GM23338 (cell line): ENCODE results near the gene SRSF4. TPM values are rescaled to one million over a fixed set of nuclear protein-coding genes. Genes with fewer than 3 reads are reported as not detected.
A peak's percentile ranks its signal among the peaks of the same experiment; 100 is the strongest.

Experiments
- ATAC-seq: fragments of 200-7000 bp; cut with Tn5 transposase; 3 replicates; pipeline ENCODE4 v1.9.1; 2020
- DNase-seq: peaks from one replicate; pipeline ENCODE4 v3.0.0-alpha.2; 2015; ENCODE audit warnings: low spot score
- H2AFZ ChIP-seq: fragments of 200-600 bp; sonication (generic); 2 replicates; pipeline ENCODE4 v1.8.0; 2016; ENCODE audit warnings: antibody characterized with exemption, mild to moderate bottlenecking, moderate library complexity
- H3F3A ChIP-seq: fragments of 200-600 bp; sonication (generic); replicated peaks from 2 replicates; pipeline ENCODE4 v1.8.0; 2017; ENCODE audit warnings: antibody characterized with exemption, mixed run types, low read depth
- H3K27ac ChIP-seq: fragments of 200-600 bp; sonication (generic); 2 replicates; pipeline ENCODE4 v1.6.1; 2016; ENCODE audit warnings: low read depth
- H3K27me3 ChIP-seq: fragments of 200-600 bp; sonication (generic); 2 replicates; pipeline ENCODE4 v1.8.0; 2016; ENCODE audit warnings: mild to moderate bottlenecking, mixed run types, moderate library complexity; ENCODE audit not compliant: insufficient read depth
- H3K36me3 ChIP-seq: fragments of 200-600 bp; sonication (generic); 2 replicates; pipeline ENCODE4 v1.8.0; 2016; ENCODE audit warnings: mild to moderate bottlenecking; ENCODE audit not compliant: insufficient read depth
- H3K4me1 ChIP-seq: fragments of 200-600 bp; sonication (generic); 2 replicates; pipeline ENCODE4 v1.8.0; 2016; ENCODE audit warnings: mild to moderate bottlenecking, moderate library complexity; ENCODE audit not compliant: insufficient read depth
- H3K4me2 ChIP-seq: fragments of 200-600 bp; sonication (generic); 2 replicates; pipeline ENCODE4 v1.7.1; 2017; ENCODE audit warnings: mixed run types
- H3K4me3 ChIP-seq: fragments of 200-600 bp; sonication (generic); 2 replicates; pipeline ENCODE4 v1.6.1; 2016; ENCODE audit warnings: mixed run types
- H3K79me2 ChIP-seq: fragments of 200-600 bp; sonication (generic); replicated peaks from 2 replicates; pipeline ENCODE4 v1.8.0; 2017; ENCODE audit warnings: mild to moderate bottlenecking; ENCODE audit not compliant: insufficient read depth
- H3K9me2 ChIP-seq: fragments of 200-600 bp; sonication (generic); 2 replicates; pipeline ENCODE4 v1.8.0; 2017; ENCODE audit not compliant: insufficient read depth
- H4K20me1 ChIP-seq: fragments of 200-600 bp; sonication (generic); replicated peaks from 2 replicates; pipeline ENCODE4 v1.8.0; 2017; ENCODE audit warnings: mild to moderate bottlenecking; ENCODE audit not compliant: insufficient read depth
- H3K27ac Mint-ChIP-seq: 2 replicates; pipeline ENCODE4 v1.8.0; 2020; ENCODE audit warnings: inconsistent platforms, mild to moderate bottlenecking, moderate library complexity, mixed read lengths
- H3K27me3 Mint-ChIP-seq: 3 replicates; pipeline ENCODE4 v1.8.0; 2022; ENCODE audit warnings: low read depth, mild to moderate bottlenecking, moderate library complexity, mixed read lengths, inconsistent platforms; ENCODE audit not compliant: insufficient read depth, poor library complexity
- H3K36me3 Mint-ChIP-seq: 3 replicates; pipeline ENCODE4 v1.8.0; 2021; ENCODE audit warnings: low read depth, mild to moderate bottlenecking, inconsistent platforms, moderate library complexity, mixed read lengths
- H3K4me1 Mint-ChIP-seq: 3 replicates; pipeline ENCODE4 v1.8.0; 2020; ENCODE audit warnings: mild to moderate bottlenecking, inconsistent platforms, mixed read lengths
- H3K4me3 Mint-ChIP-seq: 3 replicates; pipeline ENCODE4 v1.8.0; 2021; ENCODE audit warnings: moderate library complexity, mild to moderate bottlenecking, inconsistent platforms, mixed read lengths
- H3K9me3 Mint-ChIP-seq: 3 replicates; pipeline ENCODE4 v1.8.0; 2020; ENCODE audit warnings: moderate library complexity, mild to moderate bottlenecking, inconsistent platforms, mixed read lengths
- EZH2 ChIP-seq: fragments of 200-600 bp; sonication (generic); IDR thresholded peaks from one replicate; pipeline ENCODE4 v1.8.0; 2017; ENCODE audit warnings: antibody characterized with exemption, mild to moderate bottlenecking, low read depth; ENCODE audit not compliant: unreplicated experiment
- POLR2AphosphoS5 ChIP-seq: IDR thresholded peaks from 2 replicates; pipeline ENCODE4 v1.6.1; 2016; ENCODE audit warnings: antibody characterized with exemption, low read depth
- ZNF331 ChIP-seq: fragments of 250-450 bp; sonication (Bioruptor Pico); IDR thresholded peaks from 2 replicates; pipeline ENCODE4 v1.5.0; 2020; ENCODE audit warnings: low read depth, mild to moderate bottlenecking, moderate library complexity
- polyA plus RNA-seq: library from polyadenylated mRNA; unstranded; fragments of >200 nt; fragmentation: Nextera tagmentation; extraction: Ambion mirVana; gene quantifications from 2 replicates; pipeline ENCODE4 v1.2.1, GENCODE V29; 2016
- total RNA-seq: library from RNA; depleted of rRNA; stranded (reverse); fragments of >200 nt; shearing (Covaris generic); gene quantifications from 2 replicates; pipeline ENCODE4 v1.2.3, GENCODE V29; 2014
- TF ChIP-seq, protein P1 (sequence below), 2 experiments: fragments of 200-600 bp in 1 of 2; sonication (generic) in 1 of 2; conservative IDR thresholded peaks; 2 replicates each; pipeline versions ENCODE4 v1.5.1 to v1.6.1; 2016 to 2017; ENCODE audit warnings: antibody characterized with exemption in 2 of 2, low read depth in 2 of 2, mild to moderate bottlenecking in 2 of 2, moderate library complexity in 1 of 2
- TF ChIP-seq, protein P2 (sequence below): fragments of 250-450 bp; sonication (Bioruptor Pico); IDR thresholded peaks from 2 replicates; pipeline ENCODE4 v1.5.0; 2020; ENCODE audit warnings: mild to moderate bottlenecking, moderate library complexity

Gene SRSF4
- total and polyA plus RNA-seq, 2 experiments from 2014 or later, result 58.4 to 98.3 TPM

DNA sequence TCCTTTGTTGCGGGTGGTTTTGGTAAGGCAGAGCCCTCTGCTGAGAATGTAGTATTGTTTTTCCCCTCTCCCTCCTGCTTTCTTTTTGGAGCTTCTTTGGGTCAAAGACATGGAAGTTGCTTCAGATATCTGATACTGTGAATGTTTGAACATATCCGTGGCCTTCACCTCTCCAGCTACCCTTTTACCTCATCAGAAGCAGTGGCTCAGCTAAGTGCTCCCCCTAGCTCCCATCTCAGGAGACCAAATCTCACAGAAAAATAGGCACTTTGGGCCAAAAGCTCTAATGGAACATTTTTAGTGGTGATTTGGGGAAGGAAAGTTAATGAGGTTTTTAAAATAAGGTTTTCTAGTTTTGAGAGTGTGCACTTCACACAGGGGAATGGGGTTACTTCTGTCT lies 64.3 kb downstream of the SRSF4 start:
- peaks cover 20% of the 10 kb centered on the region for H3K36me3 Mint-ChIP-seq
- no peak overlapping the region for H3K4me3 ChIP-seq
- no peaks in the 10 kb centered on the region for H3K9me2 ChIP-seq
- ATAC-seq, result no peak
- TF ChIP-seq, protein P1, sequence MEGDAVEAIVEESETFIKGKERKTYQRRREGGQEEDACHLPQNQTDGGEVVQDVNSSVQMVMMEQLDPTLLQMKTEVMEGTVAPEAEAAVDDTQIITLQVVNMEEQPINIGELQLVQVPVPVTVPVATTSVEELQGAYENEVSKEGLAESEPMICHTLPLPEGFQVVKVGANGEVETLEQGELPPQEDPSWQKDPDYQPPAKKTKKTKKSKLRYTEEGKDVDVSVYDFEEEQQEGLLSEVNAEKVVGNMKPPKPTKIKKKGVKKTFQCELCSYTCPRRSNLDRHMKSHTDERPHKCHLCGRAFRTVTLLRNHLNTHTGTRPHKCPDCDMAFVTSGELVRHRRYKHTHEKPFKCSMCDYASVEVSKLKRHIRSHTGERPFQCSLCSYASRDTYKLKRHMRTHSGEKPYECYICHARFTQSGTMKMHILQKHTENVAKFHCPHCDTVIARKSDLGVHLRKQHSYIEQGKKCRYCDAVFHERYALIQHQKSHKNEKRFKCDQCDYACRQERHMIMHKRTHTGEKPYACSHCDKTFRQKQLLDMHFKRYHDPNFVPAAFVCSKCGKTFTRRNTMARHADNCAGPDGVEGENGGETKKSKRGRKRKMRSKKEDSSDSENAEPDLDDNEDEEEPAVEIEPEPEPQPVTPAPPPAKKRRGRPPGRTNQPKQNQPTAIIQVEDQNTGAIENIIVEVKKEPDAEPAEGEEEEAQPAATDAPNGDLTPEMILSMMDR (conservative IDR thresholded peaks at IDR 0.05; ENCODE audit: low read depth in 2 of 2), result peak; percentile 46 to 67
- no peak for TF ChIP-seq ZNF331 (CRISPR knock-in tag)
- TF ChIP-seq POLR2AphosphoS5, result no peak
- TF ChIP-seq EZH2, result no peak
- TF ChIP-seq, protein P2, sequence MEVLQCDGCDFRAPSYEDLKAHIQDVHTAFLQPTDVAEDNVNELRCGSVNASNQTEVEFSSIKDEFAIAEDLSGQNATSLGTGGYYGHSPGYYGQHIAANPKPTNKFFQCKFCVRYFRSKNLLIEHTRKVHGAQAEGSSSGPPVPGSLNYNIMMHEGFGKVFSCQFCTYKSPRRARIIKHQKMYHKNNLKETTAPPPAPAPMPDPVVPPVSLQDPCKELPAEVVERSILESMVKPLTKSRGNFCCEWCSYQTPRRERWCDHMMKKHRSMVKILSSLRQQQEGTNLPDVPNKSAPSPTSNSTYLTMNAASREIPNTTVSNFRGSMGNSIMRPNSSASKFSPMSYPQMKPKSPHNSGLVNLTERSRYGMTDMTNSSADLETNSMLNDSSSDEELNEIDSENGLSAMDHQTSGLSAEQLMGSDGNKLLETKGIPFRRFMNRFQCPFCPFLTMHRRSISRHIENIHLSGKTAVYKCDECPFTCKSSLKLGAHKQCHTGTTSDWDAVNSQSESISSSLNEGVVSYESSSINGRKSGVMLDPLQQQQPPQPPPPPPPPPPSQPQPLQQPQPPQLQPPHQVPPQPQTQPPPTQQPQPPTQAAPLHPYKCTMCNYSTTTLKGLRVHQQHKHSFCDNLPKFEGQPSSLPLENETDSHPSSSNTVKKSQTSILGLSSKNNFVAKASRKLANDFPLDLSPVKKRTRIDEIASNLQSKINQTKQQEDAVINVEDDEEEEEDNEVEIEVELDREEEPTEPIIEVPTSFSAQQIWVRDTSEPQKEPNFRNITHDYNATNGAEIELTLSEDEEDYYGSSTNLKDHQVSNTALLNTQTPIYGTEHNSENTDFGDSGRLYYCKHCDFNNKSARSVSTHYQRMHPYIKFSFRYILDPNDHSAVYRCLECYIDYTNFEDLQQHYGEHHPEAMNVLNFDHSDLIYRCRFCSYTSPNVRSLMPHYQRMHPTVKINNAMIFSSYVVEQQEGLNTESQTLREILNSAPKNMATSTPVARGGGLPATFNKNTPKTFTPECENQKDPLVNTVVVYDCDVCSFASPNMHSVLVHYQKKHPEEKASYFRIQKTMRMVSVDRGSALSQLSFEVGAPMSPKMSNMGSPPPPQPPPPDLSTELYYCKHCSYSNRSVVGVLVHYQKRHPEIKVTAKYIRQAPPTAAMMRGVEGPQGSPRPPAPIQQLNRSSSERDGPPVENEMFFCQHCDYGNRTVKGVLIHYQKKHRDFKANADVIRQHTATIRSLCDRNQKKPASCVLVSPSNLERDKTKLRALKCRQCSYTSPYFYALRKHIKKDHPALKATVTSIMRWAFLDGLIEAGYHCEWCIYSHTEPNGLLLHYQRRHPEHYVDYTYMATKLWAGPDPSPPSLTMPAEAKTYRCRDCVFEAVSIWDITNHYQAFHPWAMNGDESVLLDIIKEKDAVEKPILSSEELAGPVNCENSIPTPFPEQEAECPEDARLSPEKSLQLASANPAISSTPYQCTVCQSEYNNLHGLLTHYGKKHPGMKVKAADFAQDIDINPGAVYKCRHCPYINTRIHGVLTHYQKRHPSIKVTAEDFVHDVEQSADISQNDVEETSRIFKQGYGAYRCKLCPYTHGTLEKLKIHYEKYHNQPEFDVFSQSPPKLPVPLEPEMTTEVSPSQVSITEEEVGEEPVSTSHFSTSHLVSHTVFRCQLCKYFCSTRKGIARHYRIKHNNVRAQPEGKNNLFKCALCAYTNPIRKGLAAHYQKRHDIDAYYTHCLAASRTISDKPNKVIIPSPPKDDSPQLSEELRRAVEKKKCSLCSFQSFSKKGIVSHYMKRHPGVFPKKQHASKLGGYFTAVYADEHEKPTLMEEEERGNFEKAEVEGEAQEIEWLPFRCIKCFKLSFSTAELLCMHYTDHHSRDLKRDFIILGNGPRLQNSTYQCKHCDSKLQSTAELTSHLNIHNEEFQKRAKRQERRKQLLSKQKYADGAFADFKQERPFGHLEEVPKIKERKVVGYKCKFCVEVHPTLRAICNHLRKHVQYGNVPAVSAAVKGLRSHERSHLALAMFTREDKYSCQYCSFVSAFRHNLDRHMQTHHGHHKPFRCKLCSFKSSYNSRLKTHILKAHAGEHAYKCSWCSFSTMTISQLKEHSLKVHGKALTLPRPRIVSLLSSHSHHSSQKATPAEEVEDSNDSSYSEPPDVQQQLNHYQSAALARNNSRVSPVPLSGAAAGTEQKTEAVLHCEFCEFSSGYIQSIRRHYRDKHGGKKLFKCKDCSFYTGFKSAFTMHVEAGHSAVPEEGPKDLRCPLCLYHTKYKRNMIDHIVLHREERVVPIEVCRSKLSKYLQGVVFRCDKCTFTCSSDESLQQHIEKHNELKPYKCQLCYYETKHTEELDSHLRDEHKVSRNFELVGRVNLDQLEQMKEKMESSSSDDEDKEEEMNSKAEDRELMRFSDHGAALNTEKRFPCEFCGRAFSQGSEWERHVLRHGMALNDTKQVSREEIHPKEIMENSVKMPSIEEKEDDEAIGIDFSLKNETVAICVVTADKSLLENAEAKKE (CRISPR knock-in tag), result no peak
- H3K9me3 Mint-ChIP-seq, result no peaks in the 10 kb centered on the region
- H4K20me1 ChIP-seq, result no peaks in the 10 kb centered on the region; the same call in 1 of the 2 replicates
- DNase-seq, result peak; percentile 52
- H3K27ac ChIP-seq, result no peak overlapping the region
- peaks cover 23% of the 10 kb centered on the region for H3K27me3 ChIP-seq
- H3K27me3 Mint-ChIP-seq, result peaks cover 22% of the 10 kb centered on the region
- peaks cover 14% of the 10 kb centered on the region; the same call in 1 of the 2 replicates for H3F3A ChIP-seq
- no peaks in the 10 kb centered on the region for H3K36me3 ChIP-seq
- no peak overlapping the region for H2AFZ ChIP-seq
- no peak overlapping the region for H3K27ac Mint-ChIP-seq
- no peak overlapping the region for H3K4me3 Mint-ChIP-seq
- no peaks in the 10 kb centered on the region for H3K79me2 ChIP-seq
- peaks cover 14% of the 10 kb centered on the region; the same call in 1 of the 2 replicates for H3K4me1 ChIP-seq
- H3K4me1 Mint-ChIP-seq, result peaks cover 13% of the 10 kb centered on the region
- no peak overlapping the region for H3K4me2 ChIP-seq
